ENCODE results near the gene CALHM1. TPM values are rescaled to one million over a fixed set of nuclear protein-coding genes. Genes with fewer than 3 reads are reported as not detected.
A peak's percentile ranks its signal among the peaks of the same experiment; 100 is the strongest.

The CALHM1 gene
- total RNA-seq, 1 donor from 2014 or later: not detected

- H3K36me3 ChIP-seq (ENCODE audit: control insufficient read depth, insufficient read depth, low read length): no peaks in the 10 kb centered on the region
- H3K4me3 ChIP-seq (ENCODE audit: low read depth, low read length): no peak within 1 kb of the TSS
- H3K27me3 ChIP-seq (ENCODE audit: control insufficient read depth, insufficient read depth, low read length): no peaks in the 10 kb centered on the region
- no peak for TF ChIP-seq CTCF (IDR thresholded peaks at IDR 0.05; ENCODE audit: insufficient read depth, low read length, severe bottlenecking)
- FAIRE-seq (no peak), DNase-seq (ENCODE audit: low read depth) (peak; percentile 34)
Observed at GRCh38 chr10:103479135-103479534, 20.4 kb upstream of the CALHM1 start, which contains the start of gene CALHM3. Gene CALHM3, minus strand, starts transcription at chr10:103479240. Its CDS starts 208 bp downstream, at chr10:103479032.

DNA sequence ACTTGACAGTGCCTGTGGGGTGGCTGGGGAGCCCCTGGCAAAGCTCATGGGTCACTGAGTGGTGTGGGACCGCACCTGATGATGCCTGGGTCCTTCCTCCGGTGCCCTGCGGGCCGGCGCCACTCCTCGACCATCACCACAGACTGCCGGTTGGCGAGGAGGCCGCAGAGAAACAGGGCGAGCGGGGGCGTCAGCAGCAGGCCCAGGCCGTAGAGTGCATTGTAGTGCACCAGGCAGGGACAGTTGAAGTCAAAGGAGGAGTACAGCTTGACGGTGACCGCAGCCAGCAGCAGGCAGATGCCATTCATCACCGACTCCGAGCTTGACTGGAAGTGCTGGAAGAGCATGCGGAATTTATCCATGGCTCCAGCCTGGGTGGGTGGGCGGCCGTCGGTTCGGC lies 20.0 kb upstream of the CALHM1 start:
- no peak for DNase-seq (ENCODE audit: low read depth)
- H3K27me3 ChIP-seq (ENCODE audit: control insufficient read depth, insufficient read depth, low read length): no peaks in the 10 kb centered on the region
- FAIRE-seq: no peak
- TF ChIP-seq CTCF (IDR thresholded peaks at IDR 0.05; ENCODE audit: insufficient read depth, low read length, severe bottlenecking): no peak
- no peak overlapping the region for H3K4me3 ChIP-seq (ENCODE audit: low read depth, low read length)
- H3K36me3 ChIP-seq (ENCODE audit: control insufficient read depth, insufficient read depth, low read length): no peaks in the 10 kb centered on the region

GRCh38 chr10:103476046-103476768 lies 17.5 kb upstream of the CALHM1 start:
- no peaks in the 10 kb centered on the region for H3K27me3 ChIP-seq (ENCODE audit: control insufficient read depth, insufficient read depth, low read length)
- DNase-seq (ENCODE audit: low read depth) (no peak), FAIRE-seq (no peak)
- TF ChIP-seq CTCF (IDR thresholded peaks at IDR 0.05; ENCODE audit: insufficient read depth, low read length, severe bottlenecking): peak; percentile 8
- H3K4me3 ChIP-seq (ENCODE audit: low read depth, low read length): no peak overlapping the region
- no peaks in the 10 kb centered on the region for H3K36me3 ChIP-seq (ENCODE audit: control insufficient read depth, insufficient read depth, low read length)

DNA sequence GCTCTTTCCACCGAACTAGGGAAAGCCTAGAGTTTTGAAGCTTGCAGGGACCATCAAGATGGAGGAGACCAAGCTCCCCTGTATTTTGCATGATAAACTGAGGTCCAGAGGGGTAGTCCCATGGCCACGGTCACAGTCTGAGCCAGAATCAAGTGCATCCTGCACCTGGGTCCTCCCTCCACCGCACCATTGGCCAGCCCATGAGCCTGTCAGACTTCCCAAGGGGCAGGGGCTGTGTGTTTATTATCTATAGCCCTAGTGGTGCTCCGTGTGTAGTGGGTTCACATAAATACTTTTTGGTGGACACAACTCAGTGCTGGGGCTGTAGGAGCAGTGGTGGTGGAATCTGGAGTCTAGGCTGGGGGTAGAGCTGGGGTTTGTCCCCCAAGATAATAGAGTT lies 16.7 kb upstream of the CALHM1 start:
- no peak for FAIRE-seq
- Histone ChIP-seq H3K36me3 (ENCODE audit: control insufficient read depth, insufficient read depth, low read length) (no peaks in the 10 kb centered on the region), H3K4me3 (ENCODE audit: low read depth, low read length) (no peak overlapping the region), H3K27me3 (ENCODE audit: control insufficient read depth, insufficient read depth, low read length) (no peaks in the 10 kb centered on the region)
- TF ChIP-seq CTCF (IDR thresholded peaks at IDR 0.05; ENCODE audit: insufficient read depth, low read length, severe bottlenecking): no peak
- DNase-seq (ENCODE audit: low read depth): no peak

GRCh38 chr10:103474077-103474476 lies 15.4 kb upstream of the CALHM1 start:
- DNase-seq (ENCODE audit: low read depth) (no peak), FAIRE-seq (no peak)
- H3K27me3 ChIP-seq (ENCODE audit: control insufficient read depth, insufficient read depth, low read length): no peaks in the 10 kb centered on the region
- H3K4me3 ChIP-seq (ENCODE audit: low read depth, low read length): no peak overlapping the region
- no peaks in the 10 kb centered on the region for H3K36me3 ChIP-seq (ENCODE audit: control insufficient read depth, insufficient read depth, low read length)
- no peak for TF ChIP-seq CTCF (IDR thresholded peaks at IDR 0.05; ENCODE audit: insufficient read depth, low read length, severe bottlenecking)

- TF ChIP-seq CTCF (IDR thresholded peaks at IDR 0.05; ENCODE audit: insufficient read depth, low read length, severe bottlenecking): no peak
- DNase-seq (ENCODE audit: low read depth): peak; percentile 18
- H3K27me3 ChIP-seq (ENCODE audit: control insufficient read depth, insufficient read depth, low read length): no peaks in the 10 kb centered on the region
- no peaks in the 10 kb centered on the region for H3K36me3 ChIP-seq (ENCODE audit: control insufficient read depth, insufficient read depth, low read length)
- H3K4me3 ChIP-seq (ENCODE audit: low read depth, low read length): no peak overlapping the region
- no peak for FAIRE-seq
Observed at GRCh38 chr10:103473261-103473671, 14.6 kb upstream of the CALHM1 start.

All from bronchial epithelial cell (primary cell).